GM12891 (cell line): ENCODE results near the gene HMG20B.

Experiments used
- PAX5 ChIP-seq: IDR thresholded peaks from 2 replicates; pipeline ENCODE4 v1.6.1; 2011; ENCODE audit warnings: low read length, moderate library complexity, mild to moderate bottlenecking; ENCODE audit not compliant: insufficient read depth, severe bottlenecking
- POLR2A ChIP-seq: IDR thresholded peaks from 2 replicates; pipeline ENCODE4 v1.6.1; 2011; ENCODE audit warnings: low read depth, low read length, control low read depth
- POLR2AphosphoS5 ChIP-seq: IDR thresholded peaks from 2 replicates; pipeline ENCODE4 v1.6.1; 2011; ENCODE audit warnings: low read depth, low read length, control low read depth
- POU2F2 ChIP-seq: IDR thresholded peaks from 2 replicates; pipeline ENCODE4 v1.6.1; 2011; ENCODE audit warnings: low read depth, mild to moderate bottlenecking, control low read depth, low read length, moderate library complexity
- SPI1 ChIP-seq: IDR thresholded peaks from 2 replicates; pipeline ENCODE4 v1.6.1; 2011; ENCODE audit warnings: low read depth, low read length, control low read depth
- TAF1 ChIP-seq: IDR thresholded peaks from 2 replicates; pipeline ENCODE4 v1.6.1; 2011; ENCODE audit warnings: low read depth, low read length, control low read depth

DNA sequence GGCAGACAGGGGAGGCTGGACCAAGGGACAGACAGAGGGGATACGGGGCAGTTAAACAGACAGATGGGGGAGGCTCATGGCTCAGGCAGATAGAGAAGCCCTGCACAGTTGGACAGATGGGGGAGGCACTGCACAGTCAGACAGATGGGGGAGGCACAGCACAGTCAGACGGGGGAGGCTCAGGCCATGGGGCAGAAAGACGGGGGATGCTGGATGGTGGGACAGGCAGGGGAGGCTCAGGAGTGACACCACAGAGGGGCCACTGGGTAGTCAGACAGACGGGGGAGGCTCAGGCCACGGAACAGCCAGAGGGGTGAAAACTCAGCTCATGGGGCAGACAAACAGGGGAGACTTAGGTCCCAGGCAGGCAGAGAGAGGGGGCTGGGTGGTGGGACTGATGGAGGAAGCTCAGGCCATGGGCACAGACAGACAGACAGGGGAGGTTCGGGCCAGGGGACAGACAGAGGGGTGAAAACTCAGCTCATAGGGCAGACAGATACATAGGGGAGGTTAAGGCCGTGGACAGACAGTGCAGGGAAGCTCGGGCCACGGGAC is 16.2 kb upstream of the HMG20B start:
- TF ChIP-seq TAF1, result no peak
- no peak for TF ChIP-seq POLR2A
- TF ChIP-seq POLR2AphosphoS5, result no peak
- TF ChIP-seq SPI1, result no peak
- TF ChIP-seq POU2F2, result no peak
- TF ChIP-seq PAX5, result no peak
